HT-29 (cell line): ENCODE data around the gene CFAP97. TPM values are rescaled to one million over a fixed set of nuclear protein-coding genes. Genes with fewer than 3 reads are reported as not detected.
"Not testable (repeated sequence)": the region's sequence is repeated elsewhere in the genome, so short reads cannot be mapped to it uniquely, and the experiment has no call there.

Experiments used
- DNase-seq: peaks from one replicate; pipeline ENCODE4 v3.0.0-alpha.2; 2015; ENCODE audit warnings: low spot score
- total RNA-seq: library from RNA; depleted of rRNA; stranded (reverse); fragments of >200 nt; shearing (Covaris generic); gene quantifications from 2 replicates; pipeline ENCODE4 v1.2.3, GENCODE V29; 2014

CFAP97 gene
- total RNA-seq, 1 experiment from 2014 or later: 8.0 TPM

DNA sequence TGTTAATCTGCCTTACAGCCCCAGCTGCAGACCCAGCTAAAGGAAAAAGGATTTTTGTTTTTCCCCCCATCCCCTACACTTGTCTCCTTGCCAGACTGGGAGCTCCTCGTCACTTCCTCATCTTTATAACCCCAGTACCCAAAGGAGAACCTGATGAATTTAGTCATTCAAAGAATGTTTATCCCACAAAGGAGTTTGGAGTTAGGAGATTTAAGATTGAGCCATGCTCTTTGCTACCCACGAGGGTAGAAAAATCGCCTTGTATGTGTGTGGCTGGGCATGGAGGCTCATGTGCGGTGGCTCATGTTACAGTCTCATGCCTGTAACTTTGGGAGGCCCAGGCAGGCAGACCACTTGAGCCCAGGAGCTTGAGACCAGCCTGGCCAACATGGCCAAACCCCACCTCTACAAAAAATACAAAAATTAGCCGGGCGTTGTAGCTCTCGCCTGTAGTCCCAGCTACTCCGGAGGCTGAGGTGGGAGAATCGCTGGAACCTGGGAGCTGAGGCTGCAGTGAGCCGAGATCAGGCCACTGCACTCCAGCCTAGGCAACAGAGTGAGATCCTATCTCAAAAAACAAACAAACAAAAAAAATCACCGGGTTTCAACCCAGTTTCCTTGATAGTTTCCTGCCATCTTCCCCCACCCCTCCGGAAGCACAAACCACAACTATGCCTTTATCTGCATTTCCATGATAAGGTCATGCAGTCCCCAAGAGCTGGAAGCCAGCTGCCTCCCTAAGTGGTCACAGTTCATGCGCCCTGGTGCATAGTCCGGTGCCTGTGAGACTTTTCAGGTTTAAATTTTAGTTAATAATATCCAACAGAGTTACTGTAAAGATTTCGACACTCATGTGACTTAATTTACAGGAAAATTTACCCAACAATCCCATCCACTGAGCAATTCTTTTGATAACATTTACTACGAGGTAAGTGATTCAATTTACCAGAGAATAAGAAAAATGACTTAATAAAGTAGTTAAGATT, 1.5 kb downstream of the CFAP97 start:
- DNase-seq: peak; percentile 63

DNA sequence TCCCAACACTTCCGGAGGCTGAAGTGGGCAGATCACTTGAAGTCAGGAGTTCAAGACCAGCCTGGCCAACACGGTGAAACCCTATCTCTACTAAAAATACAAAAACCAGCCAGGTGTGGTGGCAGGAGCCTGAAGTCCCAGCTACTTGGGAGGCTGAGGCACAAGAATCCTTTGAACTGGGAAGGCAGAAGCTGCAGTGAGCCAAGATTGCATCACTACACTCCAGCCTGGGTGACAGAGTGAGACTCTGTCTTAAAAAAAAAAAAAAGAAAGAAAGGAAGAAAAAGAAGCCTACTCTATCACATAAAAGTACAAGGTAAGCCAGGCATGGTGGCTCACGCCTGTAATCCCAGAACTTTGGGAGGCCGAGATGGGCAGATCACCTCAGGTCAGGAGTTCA, 5.6 kb downstream of the CFAP97 start:
- not testable (repeated sequence) for DNase-seq

DNA sequence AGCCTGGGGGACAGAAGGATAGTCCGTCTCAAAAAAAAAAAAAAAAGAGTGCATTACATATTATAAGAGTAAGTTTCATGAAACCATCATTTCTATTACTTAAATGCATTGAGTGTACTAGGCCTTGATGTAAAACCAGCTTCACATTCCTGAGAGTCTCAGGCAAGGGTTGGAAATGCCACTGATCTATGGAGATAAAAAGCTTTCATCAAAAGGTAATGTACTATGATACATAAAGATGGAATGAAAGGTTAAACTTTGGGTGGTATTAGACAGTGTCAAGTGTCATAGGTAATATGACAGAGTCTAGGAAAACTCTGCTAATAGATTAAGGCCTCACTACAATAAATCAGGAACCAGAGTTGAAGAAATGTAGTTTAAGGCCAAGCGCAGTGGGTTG, 7.4 kb downstream of the CFAP97 start:
- peak; percentile 27 for DNase-seq

DNA sequence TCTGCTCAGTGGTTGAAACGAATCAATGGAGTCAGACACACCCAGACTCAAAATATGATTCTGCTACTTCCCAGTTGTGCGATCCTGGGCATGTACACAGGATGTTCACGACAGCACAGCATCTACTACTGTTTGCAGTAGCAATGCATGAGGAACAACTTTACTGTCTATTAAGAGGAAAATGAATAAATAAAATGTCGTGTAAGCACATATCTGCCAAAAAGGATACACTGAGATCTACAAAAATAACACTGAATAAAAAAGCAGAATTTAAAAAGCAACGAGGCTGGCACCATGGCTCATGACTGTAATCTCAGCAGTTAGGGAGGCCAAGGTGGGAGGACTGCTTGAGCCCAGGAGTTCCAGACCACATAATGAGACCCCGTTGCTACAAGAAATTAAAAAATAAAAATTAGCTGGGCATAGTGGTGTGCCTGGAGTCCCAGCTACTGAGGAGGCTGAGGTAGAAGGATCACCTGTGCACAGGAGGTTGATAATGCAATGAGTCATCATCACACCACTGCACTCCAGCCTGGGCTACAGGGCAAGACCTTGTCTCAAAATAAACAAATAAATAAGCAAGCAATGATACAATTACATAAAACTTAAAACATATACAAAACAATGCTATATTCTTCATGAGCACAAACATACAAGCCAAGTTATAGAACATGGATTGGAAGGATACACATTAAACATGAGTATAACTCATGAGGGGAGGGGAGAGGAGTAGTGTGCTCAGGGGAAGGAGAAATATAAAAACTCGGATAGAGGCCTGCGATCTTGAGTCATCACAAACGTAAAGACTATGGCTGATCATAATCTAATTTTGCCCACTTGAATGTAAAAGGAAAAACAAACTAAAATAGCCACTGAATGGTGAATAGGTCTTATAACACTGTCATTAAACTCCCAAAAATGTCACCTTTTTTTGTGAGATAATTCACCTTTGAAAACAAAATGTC, 8.6 kb downstream of the CFAP97 start:
- DNase-seq: no peak

DNA sequence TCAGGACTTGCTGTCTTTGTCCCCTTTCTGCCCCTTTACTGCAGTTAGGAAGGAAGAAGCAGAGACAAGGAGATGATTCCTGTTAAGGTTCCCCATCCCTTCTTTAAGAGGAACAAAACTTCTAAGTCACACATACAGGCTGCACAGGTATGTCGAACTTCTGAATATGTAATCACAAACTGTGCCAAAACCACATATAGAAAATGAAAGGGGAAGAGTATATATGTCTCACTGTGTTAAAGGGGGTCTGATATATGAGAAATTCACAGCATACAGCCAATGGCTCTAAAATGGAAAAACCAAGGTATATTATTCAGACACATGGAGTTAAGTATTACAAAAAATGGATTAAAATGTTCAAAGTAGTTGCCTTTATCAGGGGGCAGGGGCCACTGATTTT, 11.7 kb downstream of the CFAP97 start:
- no peak for DNase-seq

DNA sequence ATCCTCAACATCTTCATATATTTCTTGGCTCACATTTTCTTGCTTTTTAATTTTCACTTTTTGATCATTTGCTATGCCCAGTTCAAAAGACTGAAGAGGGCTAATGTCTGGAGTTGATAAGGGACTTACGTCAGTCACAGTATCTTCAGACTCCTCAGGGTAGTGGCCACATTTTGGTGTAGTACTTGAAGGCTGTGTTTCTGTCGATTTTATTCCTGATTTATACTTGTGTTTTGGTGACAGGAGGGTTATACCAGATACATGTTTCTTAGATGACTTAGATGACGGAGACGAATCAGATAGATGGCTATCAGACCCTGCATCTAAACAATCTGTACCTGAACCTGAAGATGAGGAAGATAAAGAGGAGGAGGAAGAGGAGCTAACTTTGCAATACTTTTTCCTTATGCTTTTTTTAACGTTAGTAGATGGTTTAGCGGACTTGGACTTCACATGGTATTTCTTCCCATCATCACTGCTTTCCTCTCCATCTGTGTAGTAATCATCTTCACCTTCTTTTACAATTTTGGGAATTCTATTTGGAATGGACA, 13.4 kb downstream of the CFAP97 start:
- no peak for DNase-seq

DNA sequence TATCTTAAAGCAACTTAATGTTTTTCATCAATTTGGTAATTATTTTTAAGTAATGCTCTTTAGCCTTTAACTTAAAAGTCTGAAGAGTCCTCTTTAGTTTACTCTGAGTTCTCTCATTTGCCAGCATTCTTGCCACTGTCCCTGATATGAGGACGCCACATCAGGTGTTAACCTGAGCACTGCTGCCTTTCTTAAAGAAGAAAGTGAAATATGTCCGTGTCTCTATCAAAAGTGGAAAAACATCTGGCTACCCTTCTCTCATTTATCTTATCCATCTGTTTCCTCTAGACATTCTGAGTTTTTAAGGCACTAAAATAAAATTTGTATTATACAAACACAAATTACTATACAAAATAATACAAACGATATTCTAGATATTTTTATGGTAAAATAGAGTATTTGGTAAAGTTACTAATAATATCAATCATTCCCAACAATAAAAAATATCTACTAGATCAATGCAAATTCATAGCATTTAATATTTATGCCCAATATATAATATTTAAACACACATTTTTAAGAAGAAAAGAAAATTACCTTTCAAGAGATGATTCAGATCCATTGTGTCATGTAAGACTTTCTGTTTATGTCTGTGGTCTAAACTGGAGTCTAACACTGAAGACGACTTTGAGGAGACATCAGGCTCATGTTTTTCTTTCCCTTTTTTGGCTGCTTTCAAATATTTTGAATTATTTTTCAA, 14.0 kb downstream of the CFAP97 start:
- no peak for DNase-seq

DNA sequence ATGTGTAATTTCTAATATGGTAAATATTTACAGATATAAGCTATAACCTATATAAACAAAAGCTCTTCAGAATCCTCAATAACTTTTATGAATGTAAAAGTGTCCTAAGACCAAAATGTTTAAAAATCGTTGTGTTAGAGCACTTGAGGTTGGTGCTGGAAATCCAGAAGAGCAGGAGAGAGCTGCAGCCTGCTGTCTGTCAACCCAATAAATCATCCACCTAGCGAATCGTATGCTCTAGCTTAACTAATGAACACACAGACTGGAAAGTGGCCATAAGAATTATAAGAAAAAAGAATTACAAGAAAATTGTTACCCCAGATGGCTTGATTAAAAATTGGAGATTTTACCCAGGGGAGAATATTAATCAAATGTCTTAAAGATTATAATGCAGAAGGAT, 17.0 kb downstream of the CFAP97 start:
- DNase-seq: no peak

DNA sequence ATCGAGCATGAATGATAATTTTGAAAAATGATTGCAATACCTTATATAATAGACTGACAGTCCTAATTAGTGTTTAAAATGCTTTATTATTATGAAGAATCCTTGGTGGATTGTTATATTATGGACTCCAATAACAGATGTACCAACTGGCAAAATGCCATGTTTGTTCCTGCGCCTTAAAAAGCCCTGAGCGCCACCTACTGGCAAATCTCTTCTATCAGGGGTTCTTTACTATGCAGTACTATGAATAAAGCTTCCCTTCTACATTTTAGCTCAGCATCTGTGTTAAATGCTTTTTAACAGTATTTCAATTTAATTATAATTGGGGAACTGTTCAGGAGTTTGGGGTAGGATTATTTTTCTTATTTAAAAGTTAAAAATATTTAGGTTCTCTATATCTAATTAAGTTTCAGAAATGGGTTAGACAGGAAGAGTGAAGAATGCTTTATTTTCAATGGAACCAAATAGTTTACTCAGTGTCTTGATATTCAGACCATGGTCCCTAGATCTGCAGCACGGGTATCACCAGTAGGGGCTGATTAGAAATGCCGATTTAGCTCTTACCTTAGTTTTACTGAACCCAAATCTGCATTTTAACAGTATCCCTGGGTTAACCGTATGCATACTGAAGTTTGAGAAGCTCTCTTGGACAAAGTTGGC, 20.0 kb downstream of the CFAP97 start:
- peak; percentile 86 for DNase-seq

DNA sequence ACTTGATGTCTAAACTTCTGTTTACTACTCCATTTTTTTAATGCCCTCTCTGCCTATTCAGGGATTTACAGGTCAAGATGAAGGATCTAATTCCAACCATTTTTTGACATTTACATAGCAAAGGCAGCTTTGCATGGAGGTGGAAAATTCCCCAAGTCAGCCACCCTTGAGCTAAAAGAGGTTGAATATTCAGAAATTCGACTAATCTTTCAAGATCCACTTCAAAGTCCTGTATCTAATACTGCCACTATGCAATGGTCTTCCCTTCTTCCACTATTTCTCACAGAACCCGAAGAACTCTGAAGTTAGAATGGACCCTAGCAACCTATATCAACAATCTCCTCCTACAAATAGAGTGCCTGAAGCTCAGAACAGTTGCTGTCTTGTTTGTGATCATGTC, 21.6 kb downstream of the CFAP97 start:
- no peak for DNase-seq

DNA sequence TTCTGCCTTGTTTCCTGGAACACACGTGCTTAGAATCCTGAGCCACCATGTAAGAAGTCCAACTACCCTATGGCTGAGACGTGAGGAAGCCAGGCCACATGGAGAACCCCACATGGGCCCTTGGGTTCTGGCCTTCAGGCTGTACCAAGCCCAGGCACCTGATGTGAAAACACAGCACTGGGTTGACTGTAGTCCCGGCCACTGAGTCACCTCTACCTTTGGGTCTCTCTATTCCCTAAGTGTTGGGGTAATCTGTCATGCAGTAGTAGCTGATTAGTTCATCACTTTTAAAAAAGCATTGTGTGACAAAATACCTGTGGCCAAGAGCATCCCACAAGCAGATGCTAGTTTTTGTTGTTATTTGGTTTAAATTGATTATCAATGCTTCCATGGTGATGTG, 24.3 kb downstream of the CFAP97 start:
- no peak for DNase-seq

DNA sequence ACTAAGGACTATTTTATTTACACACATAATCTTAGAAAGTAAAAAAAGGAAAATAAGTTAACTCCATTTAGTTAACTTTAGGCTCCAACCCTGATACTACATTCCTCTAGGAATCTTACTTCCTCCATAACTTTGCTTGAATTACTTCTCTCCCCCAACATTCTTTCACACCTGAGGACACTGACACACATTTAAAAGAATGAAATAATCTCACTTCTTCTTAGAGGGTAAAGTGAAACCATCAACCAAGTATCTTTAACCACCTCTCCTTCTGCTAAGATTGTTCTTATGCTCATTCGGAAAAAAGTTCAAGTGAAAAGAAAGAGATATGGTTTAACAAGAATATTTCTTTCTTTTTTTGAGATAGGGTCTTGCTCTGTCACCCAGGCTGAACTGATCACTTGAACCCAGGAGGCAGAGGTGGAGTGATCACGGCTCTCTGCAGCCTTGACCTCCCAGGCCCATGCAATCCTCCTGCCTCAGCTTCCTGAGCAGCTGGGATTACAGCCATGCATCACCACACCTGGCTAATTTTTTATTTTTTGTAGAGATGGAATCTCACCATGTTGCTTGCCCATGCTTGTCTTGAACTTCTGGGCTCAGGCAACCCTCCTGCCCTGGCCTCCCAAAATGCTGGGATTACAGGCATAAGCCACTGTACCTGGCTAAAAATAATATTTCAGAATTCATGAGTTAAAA, 32.3 kb downstream of the CFAP97 start:
- DNase-seq: no peak

DNA sequence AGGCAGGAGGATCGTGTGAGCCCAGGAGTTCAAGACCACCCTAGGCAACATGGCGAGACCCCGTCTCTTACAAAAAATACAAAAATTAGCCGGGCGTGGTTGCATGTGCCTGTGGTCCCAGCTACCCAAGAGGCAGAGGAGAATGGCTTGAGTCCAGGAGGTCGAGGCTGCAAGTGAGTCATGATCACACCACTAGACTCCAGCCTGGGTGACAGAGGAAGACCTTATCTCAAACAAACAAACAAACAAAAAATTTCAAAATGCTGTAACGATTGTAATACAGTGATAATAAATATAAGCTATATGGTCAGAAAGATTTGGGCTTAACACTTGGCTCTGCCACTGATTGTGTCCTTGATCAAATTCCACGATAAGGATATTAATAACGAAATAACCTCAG, 36.6 kb downstream of the CFAP97 start:
- DNase-seq: no peak

DNA sequence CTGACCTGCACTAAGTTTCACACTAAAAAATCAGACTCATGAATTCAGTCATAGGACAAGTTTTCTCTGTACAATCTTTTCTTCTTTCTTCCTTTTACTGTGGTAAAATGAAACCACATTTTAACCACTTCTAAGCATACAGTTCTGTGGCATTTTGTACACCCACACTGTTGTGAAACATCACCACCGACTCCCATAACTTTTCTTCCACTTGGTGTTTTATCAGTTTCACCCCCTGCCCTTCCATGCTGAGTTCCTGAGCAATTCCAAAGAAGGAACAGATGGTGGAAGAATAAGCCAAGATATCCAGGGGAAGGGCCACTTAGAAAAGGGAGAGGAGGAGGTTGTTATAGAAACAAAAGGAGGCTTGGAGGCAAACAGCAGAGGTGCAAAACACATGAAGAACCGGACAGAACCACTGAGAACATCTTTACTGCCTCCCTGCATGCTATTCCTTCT, 38.2 kb downstream of the CFAP97 start:
- no peak for DNase-seq

DNA sequence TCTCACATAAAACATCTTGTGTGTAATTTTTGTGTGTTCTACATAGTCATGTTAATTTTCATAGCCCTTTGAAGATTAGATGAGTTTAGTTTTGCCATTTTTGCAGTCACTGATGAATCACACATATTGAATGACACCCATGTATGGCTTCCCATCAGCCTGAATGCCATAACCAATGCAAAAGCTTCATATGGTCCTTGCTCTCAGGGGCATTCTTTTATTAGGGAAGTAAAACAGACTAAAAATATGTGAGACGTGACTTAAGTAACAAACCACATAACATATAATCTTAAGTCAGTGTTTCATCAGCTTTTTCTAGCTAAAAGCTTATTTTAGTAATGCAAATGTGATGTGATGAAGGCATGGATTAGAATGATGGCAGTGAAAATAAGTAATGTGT, 52.5 kb downstream of the CFAP97 start:
- no peak for DNase-seq

DNA sequence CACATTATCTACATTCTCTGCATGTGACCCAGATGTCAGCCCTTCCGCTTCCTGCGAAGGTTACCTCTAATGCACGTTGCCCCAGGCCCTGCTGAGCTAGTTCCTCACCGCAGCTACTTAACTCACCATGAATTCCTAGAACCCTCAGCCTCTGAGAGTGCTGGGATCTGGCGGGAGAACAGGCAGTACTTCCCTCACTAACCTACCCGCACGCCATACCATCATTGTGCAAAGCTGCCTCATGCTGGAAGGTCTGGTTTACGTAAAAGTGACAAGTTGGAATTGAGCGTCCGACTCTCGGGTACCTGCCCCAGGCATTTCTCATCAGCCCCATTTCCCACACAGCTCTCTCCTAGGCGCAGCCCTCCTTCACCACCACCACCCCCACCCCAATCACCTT, 54.4 kb downstream of the CFAP97 start:
- DNase-seq: no peak

DNA sequence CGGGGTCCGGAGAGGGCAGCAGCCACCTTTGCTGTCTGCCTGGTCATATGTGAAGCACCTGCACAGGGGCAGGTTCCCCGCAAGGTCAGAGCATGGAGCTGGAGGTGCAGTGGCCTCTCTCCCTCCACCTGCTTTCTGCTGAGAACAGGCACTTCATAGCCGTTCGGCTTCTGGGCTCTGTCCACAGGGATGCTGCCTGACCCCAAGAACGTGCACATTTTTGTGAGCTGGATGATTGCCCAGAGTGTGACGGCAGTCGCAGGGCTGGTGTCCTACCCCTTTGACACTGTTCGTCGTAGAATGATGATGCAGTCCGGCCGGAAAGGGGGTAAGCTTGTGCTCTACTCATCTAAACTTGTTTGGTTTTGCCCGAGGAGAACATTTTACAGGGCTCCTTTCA, 58.2 kb downstream of the CFAP97 start:
- no peak for DNase-seq

DNA sequence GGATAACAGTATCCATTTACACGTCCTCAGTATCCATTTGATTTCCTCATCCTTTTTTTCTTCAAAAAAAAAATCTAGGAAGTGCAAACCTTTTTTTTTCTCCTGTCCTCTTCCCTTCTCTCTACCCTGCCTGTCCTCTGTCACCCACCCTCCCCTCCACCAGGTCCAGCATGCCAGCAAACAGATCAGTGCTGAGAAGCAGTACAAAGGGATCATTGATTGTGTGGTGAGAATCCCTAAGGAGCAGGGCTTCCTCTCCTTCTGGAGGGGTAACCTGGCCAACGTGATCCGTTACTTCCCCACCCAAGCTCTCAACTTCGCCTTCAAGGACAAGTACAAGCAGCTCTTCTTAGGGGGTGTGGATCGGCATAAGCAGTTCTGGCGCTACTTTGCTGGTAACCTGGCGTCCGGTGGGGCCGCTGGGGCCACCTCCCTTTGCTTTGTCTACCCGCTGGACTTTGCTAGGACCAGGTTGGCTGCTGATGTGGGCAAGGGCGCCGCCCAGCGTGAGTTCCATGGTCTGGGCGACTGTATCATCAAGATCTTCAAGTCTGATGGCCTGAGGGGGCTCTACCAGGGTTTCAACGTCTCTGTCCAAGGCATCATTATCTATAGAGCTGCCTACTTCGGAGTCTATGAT, 59.1 kb downstream of the CFAP97 start:
- DNase-seq: no peak

DNA sequence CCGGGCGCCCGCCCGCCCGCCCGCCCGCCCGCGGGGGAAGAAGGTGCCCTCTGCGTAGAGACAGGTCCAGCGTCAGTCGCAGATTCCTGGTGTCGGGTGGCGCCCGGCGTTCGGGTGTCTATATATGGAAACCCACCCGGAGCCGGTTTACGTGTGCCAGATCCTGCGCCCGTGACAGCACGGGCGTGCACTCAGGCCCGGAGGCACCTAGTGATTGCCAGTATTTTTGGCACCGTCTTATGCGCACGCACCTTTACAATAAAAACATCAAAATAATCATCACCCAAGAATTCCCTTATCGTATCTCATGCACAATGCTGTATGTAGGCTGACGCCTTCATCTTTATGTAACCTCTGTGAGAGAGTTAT, 60.2 kb downstream of the CFAP97 start:
- DNase-seq: peak; percentile 30
